ENCODE results near the gene C11orf52.

C11orf52 gene

DNA sequence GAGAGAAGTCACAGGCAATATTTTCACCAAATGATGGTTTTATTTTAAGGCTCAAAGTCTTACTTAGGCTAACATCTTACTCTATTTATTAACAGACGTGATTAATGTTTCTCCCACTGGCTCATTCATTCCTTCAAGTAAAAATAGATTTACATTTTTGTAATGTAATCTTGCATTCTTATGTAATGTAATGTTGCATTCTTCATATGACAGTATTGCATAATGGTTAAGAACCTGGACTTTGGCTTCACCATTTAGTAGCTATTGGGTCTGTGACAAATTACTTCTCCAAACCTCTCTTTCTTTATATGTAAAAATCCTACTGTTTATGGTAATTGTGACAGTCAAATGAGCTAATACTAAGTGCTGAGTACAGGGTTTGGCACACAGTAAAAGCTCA is 15.2 kb downstream of the C11orf52 start:
- no peak overlapping the region for H3K4me3 ChIP-seq (IDR thresholded peaks at IDR 0.05; ENCODE audit: insufficient read depth, low read depth, low read length)
- no peaks in the 10 kb centered on the region for H3K27me3 ChIP-seq (ENCODE audit: insufficient read depth, low read depth)
- no peak overlapping the region for H3K9ac ChIP-seq
- H4K20me1 ChIP-seq (ENCODE audit: insufficient read depth): no peaks in the 10 kb centered on the region
- peaks cover 18% of the 10 kb centered on the region for H3K4me1 ChIP-seq (ENCODE audit: low read depth, poor library complexity, severe bottlenecking)
- H3K27ac ChIP-seq: no peak overlapping the region
- no peak overlapping the region for H2AFZ ChIP-seq (ENCODE audit: low read depth)
- TF ChIP-seq, protein P1, sequence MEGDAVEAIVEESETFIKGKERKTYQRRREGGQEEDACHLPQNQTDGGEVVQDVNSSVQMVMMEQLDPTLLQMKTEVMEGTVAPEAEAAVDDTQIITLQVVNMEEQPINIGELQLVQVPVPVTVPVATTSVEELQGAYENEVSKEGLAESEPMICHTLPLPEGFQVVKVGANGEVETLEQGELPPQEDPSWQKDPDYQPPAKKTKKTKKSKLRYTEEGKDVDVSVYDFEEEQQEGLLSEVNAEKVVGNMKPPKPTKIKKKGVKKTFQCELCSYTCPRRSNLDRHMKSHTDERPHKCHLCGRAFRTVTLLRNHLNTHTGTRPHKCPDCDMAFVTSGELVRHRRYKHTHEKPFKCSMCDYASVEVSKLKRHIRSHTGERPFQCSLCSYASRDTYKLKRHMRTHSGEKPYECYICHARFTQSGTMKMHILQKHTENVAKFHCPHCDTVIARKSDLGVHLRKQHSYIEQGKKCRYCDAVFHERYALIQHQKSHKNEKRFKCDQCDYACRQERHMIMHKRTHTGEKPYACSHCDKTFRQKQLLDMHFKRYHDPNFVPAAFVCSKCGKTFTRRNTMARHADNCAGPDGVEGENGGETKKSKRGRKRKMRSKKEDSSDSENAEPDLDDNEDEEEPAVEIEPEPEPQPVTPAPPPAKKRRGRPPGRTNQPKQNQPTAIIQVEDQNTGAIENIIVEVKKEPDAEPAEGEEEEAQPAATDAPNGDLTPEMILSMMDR (conservative IDR thresholded peaks at IDR 0.05; ENCODE audit: low read depth, low read length): no peak
- H3K4me2 ChIP-seq: no peak overlapping the region
- no peaks in the 10 kb centered on the region for H3K79me2 ChIP-seq (ENCODE audit: insufficient read depth, low read depth)
- H3K36me3 ChIP-seq (ENCODE audit: insufficient read depth): no peaks in the 10 kb centered on the region

- H3K4me3 ChIP-seq (IDR thresholded peaks at IDR 0.05; ENCODE audit: insufficient read depth, low read depth, low read length): no peak overlapping the region
- H2AFZ ChIP-seq (ENCODE audit: low read depth): no peak overlapping the region
- no peak overlapping the region for H3K4me2 ChIP-seq
- H3K27ac ChIP-seq: no peak overlapping the region
- TF ChIP-seq, protein P1 (conservative IDR thresholded peaks at IDR 0.05; ENCODE audit: low read depth, low read length): no peak
- no peak overlapping the region for H3K9ac ChIP-seq
- H3K79me2 ChIP-seq (ENCODE audit: insufficient read depth, low read depth): no peaks in the 10 kb centered on the region
- H3K4me1 ChIP-seq (ENCODE audit: low read depth, poor library complexity, severe bottlenecking): peaks cover 18% of the 10 kb centered on the region
- no peaks in the 10 kb centered on the region for H4K20me1 ChIP-seq (ENCODE audit: insufficient read depth)
- H3K27me3 ChIP-seq (ENCODE audit: insufficient read depth, low read depth): no peaks in the 10 kb centered on the region
- H3K36me3 ChIP-seq (ENCODE audit: insufficient read depth): no peaks in the 10 kb centered on the region
These were observed 15.6 kb downstream of the C11orf52 start for GRCh38 chr11:111934306-111934705.

DNA sequence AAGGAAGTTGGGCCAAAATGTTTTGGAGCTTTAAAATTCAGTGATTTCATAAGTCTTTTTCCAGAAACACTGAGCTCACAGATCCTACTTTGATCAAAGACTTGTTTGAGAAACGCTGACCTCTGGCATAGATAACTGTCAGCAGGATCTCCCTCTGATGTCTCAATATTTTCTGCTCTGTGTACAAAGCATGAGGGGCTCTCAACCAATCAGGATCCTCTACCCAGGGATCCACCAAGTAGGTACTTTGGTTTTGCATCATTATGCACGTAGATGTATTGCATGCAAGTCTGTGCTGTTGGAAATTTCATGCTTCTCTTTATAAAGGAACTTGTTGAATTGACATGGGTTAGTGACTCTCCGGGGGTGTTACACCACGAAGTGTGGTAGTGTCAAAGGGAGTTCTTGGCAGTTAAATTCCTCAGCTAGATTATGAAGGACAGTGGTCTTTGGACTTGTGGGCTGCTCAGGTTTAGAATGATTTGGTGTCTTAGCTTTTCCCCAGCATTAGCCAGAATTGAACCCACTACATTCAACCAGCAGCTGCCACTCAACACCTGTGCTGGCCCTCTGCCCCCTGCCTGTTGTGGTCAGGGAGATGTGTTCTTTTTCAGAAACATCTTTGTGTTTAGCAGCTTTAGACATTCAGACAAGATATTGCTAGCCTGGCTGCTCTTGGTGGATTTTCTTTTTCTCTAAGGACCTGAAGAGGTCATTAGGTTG is 16.8 kb downstream of the C11orf52 start:
- Histone ChIP-seq H3K27ac (no peak overlapping the region), H3K4me2 (peak overlapping the region; percentile 77), H3K9ac (no peak overlapping the region), H3K4me3 (IDR thresholded peaks at IDR 0.05; ENCODE audit: insufficient read depth, low read depth, low read length) (no peak overlapping the region), H2AFZ (ENCODE audit: low read depth) (peak overlapping the region; percentile 85), H3K27me3 (ENCODE audit: insufficient read depth, low read depth) (no peaks in the 10 kb centered on the region), H3K79me2 (ENCODE audit: insufficient read depth, low read depth) (no peaks in the 10 kb centered on the region), H4K20me1 (ENCODE audit: insufficient read depth) (no peaks in the 10 kb centered on the region), H3K4me1 (ENCODE audit: low read depth, poor library complexity, severe bottlenecking) (peaks cover 18% of the 10 kb centered on the region), H3K36me3 (ENCODE audit: insufficient read depth) (no peaks in the 10 kb centered on the region)
- TF ChIP-seq, protein P1 (conservative IDR thresholded peaks at IDR 0.05; ENCODE audit: low read depth, low read length): no peak

- Histone ChIP-seq H3K27me3 (ENCODE audit: insufficient read depth, low read depth) (no peaks in the 10 kb centered on the region), H3K4me2 (peak overlapping the region; percentile 77), H3K9ac (peak overlapping the region; percentile 55; the same call in 1 of the 2 replicates), H3K4me1 (ENCODE audit: low read depth, poor library complexity, severe bottlenecking) (peaks cover 18% of the 10 kb centered on the region), H3K36me3 (ENCODE audit: insufficient read depth) (no peaks in the 10 kb centered on the region), H3K27ac (no peak overlapping the region), H3K79me2 (ENCODE audit: insufficient read depth, low read depth) (no peaks in the 10 kb centered on the region), H4K20me1 (ENCODE audit: insufficient read depth) (no peaks in the 10 kb centered on the region), H2AFZ (ENCODE audit: low read depth) (peak overlapping the region; percentile 85), H3K4me3 (IDR thresholded peaks at IDR 0.05; ENCODE audit: insufficient read depth, low read depth, low read length) (peak overlapping the region; percentile 20)
- TF ChIP-seq, protein P1 (conservative IDR thresholded peaks at IDR 0.05; ENCODE audit: low read depth, low read length): no peak
These were observed 17.4 kb downstream of the C11orf52 start for GRCh38 chr11:111936040-111936540.

Data from KMS-11 (cell line).